Renal pelvis (tissue), 4 donors: ENCODE data around the gene USHBP1. TPM values are rescaled to one million over a fixed set of nuclear protein-coding genes. Genes with fewer than 3 reads are reported as not detected.
"Not testable (repeated sequence)": the region's sequence is repeated elsewhere in the genome, so short reads cannot be mapped to it uniquely, and the experiment has no call there.

Experiments used
- DNase-seq: peaks from one replicate; pipeline ENCODE4 v3.0.0-alpha.2; 2013
- polyA plus RNA-seq, 3 donors: library from polyadenylated mRNA; unstranded; fragments of 120-200 nt; gene quantifications; one replicate each; pipeline ENCODE4 v1.2.1, GENCODE V29; 2013; ENCODE audit not compliant: insufficient read length in 3 of 3

The USHBP1 gene
- polyA plus RNA-seq, 3 donors: 5.9 to 7.8 (median 6.0) TPM

GRCh38 chr19:17300992-17301619, 36.6 kb upstream of the USHBP1 start:
- no peak for DNase-seq

GRCh38 chr19:17296976-17297375, 32.4 kb upstream of the USHBP1 start:
- DNase-seq: no peak

GRCh38 chr19:17296273-17296672, 31.7 kb upstream of the USHBP1 start:
- no peak for DNase-seq

- DNase-seq: not testable (repeated sequence)
These were observed 31.0 kb upstream of the USHBP1 start for GRCh38 chr19:17295551-17295950.

- no peak for DNase-seq
These were observed 29.7 kb upstream of the USHBP1 start for GRCh38 chr19:17294051-17294891.

GRCh38 chr19:17293605-17294004, 29.1 kb upstream of the USHBP1 start:
- no peak for DNase-seq

- DNase-seq: peak; percentile 72
These were observed 27.9 kb upstream of the USHBP1 start for GRCh38 chr19:17292301-17293074.

- DNase-seq: peak; percentile 74
These were observed 24.9 kb upstream of the USHBP1 start for GRCh38 chr19:17289489-17289888.

- no peak for DNase-seq
These were observed 22.2 kb upstream of the USHBP1 start for GRCh38 chr19:17286752-17287151.

- DNase-seq: no peak
These were observed 21.7 kb upstream of the USHBP1 start for GRCh38 chr19:17286263-17286662.

GRCh38 chr19:17285415-17286135, 21.0 kb upstream of the USHBP1 start:
- no peak for DNase-seq

GRCh38 chr19:17283504-17283996, 19.0 kb upstream of the USHBP1 start:
- no peak for DNase-seq

- peak; percentile 81 for DNase-seq
These were observed 18.1 kb upstream of the USHBP1 start for GRCh38 chr19:17282488-17283125.

- no peak for DNase-seq
These were observed 17.1 kb upstream of the USHBP1 start, which contains the start of gene ANKLE1 for GRCh38 chr19:17281391-17282304. ANKLE1 (plus strand) TSS chr19:17281901; CDS start chr19:17281921, 20 bp downstream.

- no peak for DNase-seq
These were observed 14.9 kb upstream of the USHBP1 start for GRCh38 chr19:17279436-17279835.

GRCh38 chr19:17275441-17276175, 11.1 kb upstream of the USHBP1 start:
- no peak for DNase-seq

GRCh38 chr19:17274892-17275291, 10.3 kb upstream of the USHBP1 start:
- not testable (repeated sequence) for DNase-seq

- no peak for DNase-seq
These were observed 4.2 kb upstream of the USHBP1 start for GRCh38 chr19:17268754-17269153.
